ENCODE measurements around the gene PLVAP.

DNA sequence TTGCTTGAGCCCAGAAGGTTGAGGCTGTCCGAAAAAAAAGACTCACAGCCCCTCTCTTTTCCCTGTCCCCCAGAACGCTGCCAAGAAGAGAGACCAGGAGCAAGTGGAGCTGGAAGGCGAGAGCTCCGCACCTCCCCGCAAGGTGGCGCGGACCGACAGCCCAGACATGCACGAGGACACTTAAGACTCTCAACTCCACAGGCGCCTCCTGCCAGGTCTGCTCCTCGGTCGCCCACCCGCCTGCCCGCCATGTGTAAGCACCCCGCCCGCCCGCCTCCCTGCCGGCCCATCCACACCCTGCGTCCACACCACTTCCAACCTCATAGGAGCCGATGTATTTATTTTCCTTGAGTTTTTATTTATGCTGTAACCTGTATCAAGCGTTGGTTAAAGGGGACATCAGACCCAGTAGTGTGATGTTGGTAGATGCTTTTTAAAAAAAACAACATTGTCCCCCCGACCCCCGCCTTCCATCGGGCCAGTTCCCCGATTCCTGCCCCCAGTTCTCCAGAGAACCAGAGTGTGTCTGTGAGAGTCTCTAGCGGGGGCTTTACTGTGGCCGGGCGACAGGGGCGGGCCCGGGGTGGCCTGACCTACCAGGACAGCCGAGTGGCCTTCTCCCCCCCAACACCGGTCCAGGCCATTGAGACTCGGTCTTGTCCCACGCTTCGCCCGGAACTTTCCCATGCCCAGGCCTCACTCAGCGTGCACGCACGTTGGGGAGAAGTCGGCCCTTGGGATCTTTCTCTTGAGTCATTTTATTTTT lies 57.5 kb downstream of the PLVAP start:
- no peak for TF ChIP-seq SP1 (IDR thresholded peaks at IDR 0.05)
- no peak for TF ChIP-seq ELF4 (IDR thresholded peaks at IDR 0.05)
- TF ChIP-seq FOXM1 (IDR thresholded peaks at IDR 0.05; ENCODE audit: borderline replicate concordance), result no peak
- no peak for TF ChIP-seq NFRKB (IDR thresholded peaks at IDR 0.05)
- no peak for TF ChIP-seq HDGF (IDR thresholded peaks at IDR 0.05; ENCODE audit: borderline replicate concordance)
- no peak for TF ChIP-seq ZNF384 (IDR thresholded peaks at IDR 0.05)
- no peak for TF ChIP-seq BHLHE40 (IDR thresholded peaks at IDR 0.05; ENCODE audit: borderline replicate concordance)
- TF ChIP-seq, protein P1, sequence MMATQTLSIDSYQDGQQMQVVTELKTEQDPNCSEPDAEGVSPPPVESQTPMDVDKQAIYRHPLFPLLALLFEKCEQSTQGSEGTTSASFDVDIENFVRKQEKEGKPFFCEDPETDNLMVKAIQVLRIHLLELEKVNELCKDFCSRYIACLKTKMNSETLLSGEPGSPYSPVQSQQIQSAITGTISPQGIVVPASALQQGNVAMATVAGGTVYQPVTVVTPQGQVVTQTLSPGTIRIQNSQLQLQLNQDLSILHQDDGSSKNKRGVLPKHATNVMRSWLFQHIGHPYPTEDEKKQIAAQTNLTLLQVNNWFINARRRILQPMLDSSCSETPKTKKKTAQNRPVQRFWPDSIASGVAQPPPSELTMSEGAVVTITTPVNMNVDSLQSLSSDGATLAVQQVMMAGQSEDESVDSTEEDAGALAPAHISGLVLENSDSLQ (IDR thresholded peaks at IDR 0.05), result no peak
- no peak for TF ChIP-seq TARDBP (IDR thresholded peaks at IDR 0.05)
- no peak for TF ChIP-seq ARNT (IDR thresholded peaks at IDR 0.05)
- TF ChIP-seq FOXA1 (IDR thresholded peaks at IDR 0.05), result no peak
- TF ChIP-seq LEF1 (IDR thresholded peaks at IDR 0.05; ENCODE audit: borderline replicate concordance), result no peak
- no peak for TF ChIP-seq L3MBTL2 (conservative IDR thresholded peaks at IDR 0.05)
- no peak for TF ChIP-seq FOXK2 (IDR thresholded peaks at IDR 0.05)

Measured in HEK293T (cell line).